NT2/D1 (cell line): ENCODE measurements around the gene DLL1.

Source experiments
- DNase-seq: peaks from one replicate; pipeline ENCODE4 v3.0.0-alpha.2; 2011; ENCODE audit warnings: low read depth, low spot score
- H3K27me3 ChIP-seq: 2 replicates; pipeline ENCODE4 v1.6.0; 2011; ENCODE audit warnings: mild to moderate bottlenecking; ENCODE audit not compliant: insufficient read length, insufficient read depth
- H3K36me3 ChIP-seq: 2 replicates; pipeline ENCODE4 v1.6.1; 2011; ENCODE audit warnings: mild to moderate bottlenecking, low read length, mixed read lengths; ENCODE audit not compliant: insufficient read depth, insufficient read length
- H3K4me1 ChIP-seq: 2 replicates; pipeline ENCODE4 v1.5.1; 2011; ENCODE audit not compliant: insufficient read depth, insufficient read length
- H3K4me3 ChIP-seq: 2 replicates; pipeline ENCODE4 v1.5.1; 2011; ENCODE audit warnings: low read depth; ENCODE audit not compliant: insufficient read length
- H3K9ac ChIP-seq: 2 replicates; pipeline ENCODE4 v1.6.0; 2011; ENCODE audit warnings: low read depth; ENCODE audit not compliant: insufficient read length
- H3K9me3 ChIP-seq: 2 replicates; pipeline ENCODE4 v1.5.1; 2011; ENCODE audit warnings: mild to moderate bottlenecking, low read length; ENCODE audit not compliant: insufficient read depth
- SUZ12 ChIP-seq: IDR thresholded peaks from 2 replicates; pipeline ENCODE4 v1.6.1; 2011; ENCODE audit not compliant: insufficient read length, insufficient read depth; ENCODE audit errors: extremely low read depth
- YY1 ChIP-seq: IDR thresholded peaks from 2 replicates; pipeline ENCODE4 v1.6.1; 2011; ENCODE audit not compliant: insufficient read length, insufficient read depth
- ZNF274 ChIP-seq: IDR thresholded peaks from 2 replicates; pipeline ENCODE4 v1.6.1; 2011; ENCODE audit warnings: mild to moderate bottlenecking, low read depth, low read length

DLL1 gene

DNA sequence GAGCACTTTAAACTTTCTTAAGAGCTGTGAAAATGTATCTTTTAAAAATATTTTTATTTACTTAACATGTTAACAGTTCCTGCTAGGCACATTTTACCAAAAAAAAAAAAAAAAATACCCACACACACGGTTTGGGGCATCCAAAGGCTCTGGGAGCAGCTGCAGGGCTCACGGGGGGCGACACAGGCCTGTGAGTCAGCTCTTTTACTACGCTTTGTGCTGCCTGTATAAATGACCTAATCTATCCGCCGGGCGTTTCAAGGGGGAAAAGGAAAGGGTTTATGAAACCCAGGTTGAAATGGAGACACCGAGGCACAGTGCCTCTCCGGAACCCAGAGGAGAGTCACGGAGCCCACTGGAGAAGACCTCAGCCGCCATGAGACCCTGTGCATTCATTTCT lies 40.4 kb downstream of the DLL1 start:
- no peaks in the 10 kb centered on the region for H3K27me3 ChIP-seq
- DNase-seq: no peak
- TF ChIP-seq YY1: no peak
- no peak for TF ChIP-seq ZNF274
- no peak for TF ChIP-seq SUZ12
- no peak overlapping the region for H3K4me3 ChIP-seq
- no peaks in the 10 kb centered on the region for H3K9me3 ChIP-seq
- no peaks in the 10 kb centered on the region for H3K36me3 ChIP-seq
- H3K4me1 ChIP-seq: peaks cover 1% of the 10 kb centered on the region
- no peak overlapping the region for H3K9ac ChIP-seq

DNA sequence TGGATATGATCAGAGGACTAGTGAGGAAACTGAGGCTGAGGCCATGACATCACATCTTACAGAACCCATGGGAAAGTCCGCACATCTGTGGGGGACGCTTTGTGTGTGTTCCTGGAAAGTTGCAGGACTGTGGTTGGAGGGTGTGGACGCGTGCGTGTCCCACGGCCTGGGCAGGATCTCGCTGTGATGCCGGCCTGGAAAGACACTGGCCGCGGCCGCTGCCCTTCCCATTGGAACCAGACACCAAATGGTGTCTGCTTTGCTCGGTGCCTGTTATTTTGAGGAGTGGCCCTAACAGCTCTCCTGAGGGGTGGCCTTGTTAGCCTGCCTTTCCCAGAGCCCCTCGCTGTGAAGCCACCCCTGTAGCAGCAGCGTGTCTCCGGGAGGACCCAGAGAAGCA lies 41.1 kb downstream of the DLL1 start:
- H3K36me3 ChIP-seq: no peaks in the 10 kb centered on the region
- no peak overlapping the region for H3K4me3 ChIP-seq
- DNase-seq: no peak
- TF ChIP-seq SUZ12 (no peak), YY1 (no peak), ZNF274 (no peak)
- H3K4me1 ChIP-seq: peaks cover 2% of the 10 kb centered on the region
- H3K9ac ChIP-seq: no peak overlapping the region
- H3K9me3 ChIP-seq: no peaks in the 10 kb centered on the region
- H3K27me3 ChIP-seq: no peaks in the 10 kb centered on the region

DNA sequence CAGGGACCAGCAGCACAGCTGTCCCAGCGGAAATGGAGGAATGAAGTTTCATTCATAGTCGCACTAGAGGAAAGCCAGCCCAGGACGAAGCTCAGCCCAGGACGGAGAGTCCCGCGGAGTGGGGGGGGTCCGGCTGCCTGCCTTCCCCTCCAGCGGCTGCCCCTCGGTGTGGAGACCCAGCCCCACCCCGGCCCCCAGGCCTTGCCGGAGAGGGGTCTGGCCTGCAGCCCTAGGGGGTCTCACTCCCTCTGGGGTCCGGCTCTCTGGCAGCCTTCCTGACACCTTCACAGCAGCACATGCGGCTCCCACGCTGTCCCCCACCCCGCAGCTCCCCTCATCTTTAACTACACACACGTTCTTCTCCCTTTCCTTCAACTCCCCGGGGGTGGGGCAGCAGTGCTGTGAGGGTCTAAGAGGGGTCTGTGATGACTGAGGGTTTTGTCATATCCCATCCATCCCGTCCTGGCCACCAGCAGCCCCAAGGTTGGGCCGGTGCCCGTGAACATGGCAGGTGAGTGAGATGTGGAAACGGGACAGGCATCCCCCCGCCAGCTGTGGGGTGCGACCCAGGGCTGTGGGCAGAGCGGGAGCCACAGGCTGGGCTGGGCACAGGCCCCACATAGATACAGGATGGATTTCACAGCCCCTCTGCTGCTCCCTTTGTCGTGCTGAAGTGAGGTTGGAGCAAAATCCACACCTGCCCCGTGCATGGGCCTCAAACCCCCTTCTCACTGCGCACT lies 41.8 kb downstream of the DLL1 start:
- TF ChIP-seq YY1 (no peak), ZNF274 (no peak), SUZ12 (no peak)
- Histone ChIP-seq H3K4me3 (no peak overlapping the region), H3K9ac (no peak overlapping the region), H3K4me1 (peaks cover 2% of the 10 kb centered on the region), H3K27me3 (no peaks in the 10 kb centered on the region), H3K9me3 (no peaks in the 10 kb centered on the region), H3K36me3 (no peaks in the 10 kb centered on the region)
- DNase-seq: no peak

DNA sequence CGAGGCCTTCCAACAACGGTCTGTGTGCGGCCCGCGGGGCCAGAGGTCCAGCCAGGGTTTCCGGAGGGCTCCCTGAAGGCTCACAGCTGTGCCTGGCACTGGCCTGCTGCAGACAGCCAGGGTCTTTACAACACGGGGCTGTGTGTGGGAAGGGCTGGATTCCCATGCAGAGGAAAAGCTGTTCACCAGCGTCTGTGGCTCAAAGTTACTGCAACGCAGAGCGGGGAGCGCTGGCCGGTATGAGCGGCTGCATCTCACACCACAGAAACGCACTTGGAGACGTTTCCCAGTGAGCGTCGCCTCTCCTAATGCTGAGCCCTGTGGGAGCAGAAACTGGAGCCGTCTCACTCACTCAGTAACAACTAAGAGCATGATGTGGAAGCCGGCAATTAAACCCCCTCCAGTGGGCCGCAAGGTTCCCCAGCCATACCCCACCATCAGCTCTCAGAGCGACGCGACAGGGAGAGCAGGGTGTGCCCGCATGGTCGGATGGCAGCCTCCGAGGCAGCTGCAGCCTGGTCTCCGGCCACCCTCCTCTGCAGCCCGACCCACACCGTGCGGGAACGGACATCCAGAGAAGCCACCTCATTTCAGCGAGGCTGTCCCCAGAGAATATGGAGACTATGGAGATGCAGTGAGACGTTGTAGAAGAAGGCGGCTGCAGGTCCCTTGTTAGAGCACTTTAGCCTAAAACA lies 42.6 kb downstream of the DLL1 start:
- TF ChIP-seq SUZ12 (no peak), ZNF274 (no peak), YY1 (no peak)
- peaks cover 2% of the 10 kb centered on the region for H3K4me1 ChIP-seq
- H3K9ac ChIP-seq: no peak overlapping the region
- H3K27me3 ChIP-seq: no peaks in the 10 kb centered on the region
- H3K4me3 ChIP-seq: no peak overlapping the region
- DNase-seq: no peak
- H3K36me3 ChIP-seq: no peaks in the 10 kb centered on the region
- no peaks in the 10 kb centered on the region for H3K9me3 ChIP-seq

DNA sequence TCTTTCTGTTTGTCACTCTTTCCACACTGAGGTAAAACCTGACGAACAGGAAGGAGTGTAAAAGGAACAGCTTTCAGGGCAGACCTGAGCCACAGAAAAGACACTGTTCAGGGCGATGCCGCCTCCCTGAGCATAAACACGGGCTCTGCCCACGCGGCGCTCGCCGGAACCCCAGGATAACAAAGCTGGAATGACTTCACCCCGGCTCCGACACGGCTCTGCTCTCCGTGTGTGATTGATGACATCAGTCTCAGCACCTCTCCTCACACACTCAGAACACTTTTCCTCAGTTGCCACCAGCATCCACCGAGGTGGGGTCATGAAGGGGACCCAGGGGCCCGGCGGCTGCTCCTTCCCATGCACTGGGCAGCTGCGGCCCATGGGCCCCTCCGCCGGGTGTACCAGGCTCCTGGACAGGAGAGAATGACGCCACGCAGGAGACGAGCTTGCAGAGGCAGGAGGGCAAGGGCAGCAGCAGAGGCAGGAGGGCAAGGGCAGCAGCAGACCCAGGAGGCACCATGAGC lies 43.6 kb downstream of the DLL1 start:
- DNase-seq: no peak
- H3K36me3 ChIP-seq: no peaks in the 10 kb centered on the region
- no peak overlapping the region for H3K4me3 ChIP-seq
- peaks cover 2% of the 10 kb centered on the region for H3K4me1 ChIP-seq
- H3K9ac ChIP-seq: no peak overlapping the region
- H3K9me3 ChIP-seq: no peaks in the 10 kb centered on the region
- TF ChIP-seq ZNF274: no peak
- no peak for TF ChIP-seq YY1
- no peak for TF ChIP-seq SUZ12
- no peaks in the 10 kb centered on the region for H3K27me3 ChIP-seq

DNA sequence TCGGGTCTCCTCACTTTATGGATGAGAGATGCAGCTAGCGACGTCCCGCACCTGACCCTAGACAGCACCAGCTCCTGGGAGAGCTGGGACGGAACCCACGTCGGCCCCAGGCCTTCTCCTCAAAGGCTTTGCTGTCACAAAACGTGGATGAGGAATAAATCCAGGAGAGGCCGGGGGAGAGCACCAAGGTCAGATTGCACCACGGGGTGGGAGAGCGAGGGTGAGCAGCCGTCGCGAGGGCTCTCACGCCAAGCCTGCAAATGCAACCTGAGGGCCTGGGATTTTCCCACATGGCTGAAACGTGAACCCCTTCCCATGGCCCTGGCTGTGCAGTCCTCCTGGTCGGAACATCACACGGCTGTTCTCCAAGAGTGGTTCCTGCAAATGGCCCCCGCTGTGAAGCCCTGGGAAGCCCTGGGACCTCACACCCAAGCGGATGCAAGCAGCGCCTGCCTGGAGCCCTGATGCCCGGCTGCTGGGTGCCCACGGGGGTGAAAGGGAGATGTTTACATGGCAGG lies 45.3 kb downstream of the DLL1 start:
- no peaks in the 10 kb centered on the region for H3K36me3 ChIP-seq
- DNase-seq: no peak
- TF ChIP-seq YY1 (no peak), ZNF274 (no peak), SUZ12 (no peak)

DNA sequence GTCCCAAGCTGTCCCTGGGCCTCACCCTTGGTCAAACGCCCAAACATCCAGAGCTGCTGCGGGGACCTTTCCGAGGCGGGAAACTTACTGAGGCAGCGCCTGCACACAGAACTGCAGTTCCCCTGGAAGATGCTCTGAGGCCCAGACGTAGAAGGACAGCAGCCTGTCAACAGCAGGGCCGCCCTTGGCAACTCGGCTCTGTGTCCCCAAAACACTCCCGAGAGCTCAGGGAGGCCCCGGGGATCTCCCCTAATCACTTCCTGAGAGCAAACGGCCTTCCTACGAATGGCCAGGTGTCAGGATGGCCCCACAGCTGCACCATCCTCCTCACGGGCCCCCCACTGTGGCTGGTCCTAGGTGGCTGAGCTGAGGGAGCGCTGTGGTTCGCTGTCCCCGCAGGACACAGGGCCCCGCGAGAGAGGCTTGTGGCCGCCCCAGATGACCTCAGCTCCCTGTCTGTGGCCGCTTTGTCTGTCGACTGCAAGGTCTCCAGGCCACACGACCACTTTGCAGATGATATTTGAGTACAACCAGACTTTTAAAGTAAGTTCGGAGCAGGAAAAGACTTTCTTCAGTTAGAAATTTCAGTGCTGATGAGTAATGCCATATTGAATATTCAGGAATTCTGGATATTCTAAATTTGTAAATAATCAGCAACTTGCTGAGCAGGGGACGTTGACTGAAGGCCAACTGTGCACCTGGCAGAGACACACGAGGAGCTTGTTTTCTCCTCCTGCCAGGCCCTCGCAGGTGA lies 46.0 kb downstream of the DLL1 start:
- H3K9ac ChIP-seq: no peak overlapping the region
- no peaks in the 10 kb centered on the region for H3K36me3 ChIP-seq
- no peaks in the 10 kb centered on the region for H3K9me3 ChIP-seq
- H3K27me3 ChIP-seq: no peaks in the 10 kb centered on the region
- peaks cover 2% of the 10 kb centered on the region for H3K4me1 ChIP-seq
- no peak overlapping the region for H3K4me3 ChIP-seq
- no peak for TF ChIP-seq SUZ12
- TF ChIP-seq ZNF274: no peak
- no peak for TF ChIP-seq YY1
- no peak for DNase-seq

More for the DNA sequence above, 45.3 kb downstream of the DLL1 start:
- Histone ChIP-seq H3K27me3 (no peaks in the 10 kb centered on the region), H3K4me3 (no peak overlapping the region), H3K9me3 (no peaks in the 10 kb centered on the region), H3K9ac (no peak overlapping the region), H3K4me1 (peaks cover 2% of the 10 kb centered on the region)
